ENCODE results near the gene FPR3. TPM values are rescaled to one million over a fixed set of nuclear protein-coding genes. Genes with fewer than 3 reads are reported as not detected.

Gene FPR3
- total and polyA plus RNA-seq, 9 of the 15 experiments (the other 6 are each of a cell fraction or from before 2014, with no cell fraction given) = 0.08 to 0.51 (median 0.22) TPM; not detected in 1

DNA sequence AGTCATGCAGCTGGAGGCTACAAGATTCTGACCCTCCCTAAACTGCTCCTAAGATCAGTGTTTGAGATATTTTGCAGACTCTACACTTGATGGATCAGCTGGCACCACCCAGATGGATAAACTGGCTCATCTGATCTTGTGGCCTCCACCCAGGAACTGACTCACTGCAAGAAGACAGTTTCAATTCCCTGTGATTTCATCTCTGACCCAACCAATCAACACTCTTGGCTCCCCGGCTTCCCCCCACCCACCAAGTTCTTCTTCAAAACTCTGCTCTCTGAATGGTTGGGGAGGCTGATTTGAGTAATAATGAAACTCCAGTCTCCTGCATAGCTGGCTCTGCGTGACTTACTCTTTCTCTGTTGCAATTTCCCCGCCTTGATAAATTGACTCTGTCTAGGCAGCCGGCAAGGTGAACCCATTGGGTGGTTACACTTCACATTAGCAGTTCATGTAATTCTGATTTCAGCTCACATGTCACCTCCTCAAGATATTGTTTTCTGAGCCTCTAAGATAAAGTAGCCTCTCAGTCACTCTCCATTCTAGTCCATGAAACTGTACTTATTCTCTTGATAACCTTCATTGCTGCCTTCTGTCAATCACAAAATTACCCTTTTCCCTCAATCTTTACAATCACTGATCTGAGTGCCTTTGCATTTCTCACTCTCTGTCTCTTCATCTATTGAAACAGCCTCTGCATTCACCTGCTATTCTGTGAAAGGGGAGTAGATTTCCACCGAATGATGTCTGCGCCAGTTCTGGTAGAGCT lies 9.9 kb upstream of the FPR3 start (continued):
- TF ChIP-seq CHD1 (IDR thresholded peaks at IDR 0.05; ENCODE audit: low read length) (no peak), ZNF282 (CRISPR knock-in tag; IDR thresholded peaks at IDR 0.05) (no peak), HNRNPK (IDR thresholded peaks at IDR 0.05; ENCODE audit: low read depth, low read length, poor library complexity, severe bottlenecking) (no peak), ZNF695 (CRISPR knock-in tag; IDR thresholded peaks at IDR 0.05) (no peak), MAZ (CRISPR knock-in tag; conservative IDR thresholded peaks at IDR 0.05 in 1 of 2, IDR thresholded peaks at IDR 0.05 in 1 of 2) (peak in 1 of 2 experiments; percentile 19; a peak in 1 of 4 replicates), ZKSCAN8 (CRISPR knock-in tag; IDR thresholded peaks at IDR 0.05) (no peak), MXI1 (IDR thresholded peaks at IDR 0.05; ENCODE audit: low read depth, low read length) (no peak), ZNF57 (CRISPR knock-in tag; IDR thresholded peaks at IDR 0.05) (no peak), ZNF41 (CRISPR knock-in tag; conservative IDR thresholded peaks at IDR 0.05) (no peak), FOXJ2 (tag; IDR thresholded peaks at IDR 0.05) (0 out of 2 replicates have a peak, but pooled peaks have one; percentile 35), CHCHD3 (CRISPR knock-in tag; IDR thresholded peaks at IDR 0.05) (no peak), BRD9 (IDR thresholded peaks at IDR 0.05; ENCODE audit: low read depth, partially characterized antibody) (no peak), ZSCAN29 (IDR thresholded peaks at IDR 0.05) (no peak), HNRNPUL1 (IDR thresholded peaks at IDR 0.05; ENCODE audit: low read length) (no peak), HCFC1 (IDR thresholded peaks at IDR 0.05; ENCODE audit: low read depth, low read length) (no peak), ZEB2 (IDR thresholded peaks at IDR 0.05) (no peak; the same call in 1 of the 2 replicates), L3MBTL2 (IDR thresholded peaks at IDR 0.05) (peak; percentile 50; the same call in 1 of the 2 replicates), ZKSCAN1 (IDR thresholded peaks at IDR 0.05; ENCODE audit: low read depth, low read length) (no peak), ILK (tag; IDR thresholded peaks at IDR 0.05; ENCODE audit: borderline replicate concordance, low read depth) (no peak), TCFL5 (CRISPR knock-in tag; conservative IDR thresholded peaks at IDR 0.05) (no peak), HEY1 (CRISPR knock-in tag; IDR thresholded peaks at IDR 0.05; ENCODE audit: borderline replicate concordance) (no peak), BRF1 (IDR thresholded peaks at IDR 0.05; ENCODE audit: borderline replicate concordance, extremely low read depth, insufficient read length) (no peak), ZC3H11A (IDR thresholded peaks at IDR 0.05; ENCODE audit: low read depth, low read length) (no peak), RBFOX2 (IDR thresholded peaks at IDR 0.05; ENCODE audit: low read depth, low read length) (no peak)
- TF ChIP-seq, protein P1, sequence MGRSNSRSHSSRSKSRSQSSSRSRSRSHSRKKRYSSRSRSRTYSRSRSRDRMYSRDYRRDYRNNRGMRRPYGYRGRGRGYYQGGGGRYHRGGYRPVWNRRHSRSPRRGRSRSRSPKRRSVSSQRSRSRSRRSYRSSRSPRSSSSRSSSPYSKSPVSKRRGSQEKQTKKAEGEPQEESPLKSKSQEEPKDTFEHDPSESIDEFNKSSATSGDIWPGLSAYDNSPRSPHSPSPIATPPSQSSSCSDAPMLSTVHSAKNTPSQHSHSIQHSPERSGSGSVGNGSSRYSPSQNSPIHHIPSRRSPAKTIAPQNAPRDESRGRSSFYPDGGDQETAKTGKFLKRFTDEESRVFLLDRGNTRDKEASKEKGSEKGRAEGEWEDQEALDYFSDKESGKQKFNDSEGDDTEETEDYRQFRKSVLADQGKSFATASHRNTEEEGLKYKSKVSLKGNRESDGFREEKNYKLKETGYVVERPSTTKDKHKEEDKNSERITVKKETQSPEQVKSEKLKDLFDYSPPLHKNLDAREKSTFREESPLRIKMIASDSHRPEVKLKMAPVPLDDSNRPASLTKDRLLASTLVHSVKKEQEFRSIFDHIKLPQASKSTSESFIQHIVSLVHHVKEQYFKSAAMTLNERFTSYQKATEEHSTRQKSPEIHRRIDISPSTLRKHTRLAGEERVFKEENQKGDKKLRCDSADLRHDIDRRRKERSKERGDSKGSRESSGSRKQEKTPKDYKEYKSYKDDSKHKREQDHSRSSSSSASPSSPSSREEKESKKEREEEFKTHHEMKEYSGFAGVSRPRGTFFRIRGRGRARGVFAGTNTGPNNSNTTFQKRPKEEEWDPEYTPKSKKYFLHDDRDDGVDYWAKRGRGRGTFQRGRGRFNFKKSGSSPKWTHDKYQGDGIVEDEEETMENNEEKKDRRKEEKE (IDR thresholded peaks at IDR 0.05; ENCODE audit: borderline replicate concordance in 1 of 2, control insufficient read depth in 1 of 2, low read depth in 2 of 2, low read length in 1 of 2) = no peak
- TF ChIP-seq, protein P2, sequence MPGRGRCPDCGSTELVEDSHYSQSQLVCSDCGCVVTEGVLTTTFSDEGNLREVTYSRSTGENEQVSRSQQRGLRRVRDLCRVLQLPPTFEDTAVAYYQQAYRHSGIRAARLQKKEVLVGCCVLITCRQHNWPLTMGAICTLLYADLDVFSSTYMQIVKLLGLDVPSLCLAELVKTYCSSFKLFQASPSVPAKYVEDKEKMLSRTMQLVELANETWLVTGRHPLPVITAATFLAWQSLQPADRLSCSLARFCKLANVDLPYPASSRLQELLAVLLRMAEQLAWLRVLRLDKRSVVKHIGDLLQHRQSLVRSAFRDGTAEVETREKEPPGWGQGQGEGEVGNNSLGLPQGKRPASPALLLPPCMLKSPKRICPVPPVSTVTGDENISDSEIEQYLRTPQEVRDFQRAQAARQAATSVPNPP (IDR thresholded peaks at IDR 0.05; ENCODE audit: borderline replicate concordance, insufficient read depth, insufficient read length) = no peak
